ENCODE measurements around the gene NR6A1.
A peak's percentile ranks its signal among the peaks of the same experiment; 100 is the strongest.

The NR6A1 gene

DNA sequence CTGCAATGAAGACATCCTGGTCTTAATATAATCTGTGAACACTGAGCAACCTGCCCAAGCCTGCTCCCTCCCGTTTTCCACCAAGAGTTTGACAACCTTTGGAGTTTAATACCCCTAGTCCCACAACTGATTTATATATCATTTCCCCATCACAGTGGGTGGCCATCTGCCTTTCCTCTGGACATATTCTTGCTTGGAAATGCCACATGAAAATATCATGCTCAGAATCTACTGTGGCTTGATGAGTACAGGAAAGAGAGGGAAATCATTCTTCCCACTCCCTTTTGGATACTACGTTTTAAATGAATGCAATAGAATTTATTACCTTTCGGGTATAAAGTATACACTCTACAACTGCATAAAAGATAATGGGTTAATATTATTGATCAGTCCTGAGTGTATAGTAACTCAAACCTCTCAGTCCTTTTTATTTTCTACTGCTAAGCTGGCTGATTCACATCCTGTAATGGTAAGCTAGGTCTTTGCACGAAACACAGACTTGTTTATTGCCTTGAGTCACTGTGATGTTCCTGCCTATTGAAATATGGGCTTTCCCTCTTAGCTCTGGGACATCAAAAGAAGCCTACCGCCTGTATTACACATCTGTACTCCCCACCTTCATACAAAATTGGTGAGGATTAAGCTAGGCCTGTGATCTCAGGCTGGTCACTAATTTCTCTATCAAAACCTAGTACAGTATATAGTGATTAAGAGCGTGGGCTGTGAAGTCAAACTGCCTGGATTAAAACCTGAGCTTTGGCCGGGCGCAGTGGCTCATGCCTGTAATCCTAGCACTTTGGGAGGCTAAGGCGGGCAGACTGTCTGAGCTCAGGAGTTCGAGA is 196.4 kb downstream of the NR6A1 start:
- DNase-seq (ENCODE audit: low spot score): peak; percentile 79

DNA sequence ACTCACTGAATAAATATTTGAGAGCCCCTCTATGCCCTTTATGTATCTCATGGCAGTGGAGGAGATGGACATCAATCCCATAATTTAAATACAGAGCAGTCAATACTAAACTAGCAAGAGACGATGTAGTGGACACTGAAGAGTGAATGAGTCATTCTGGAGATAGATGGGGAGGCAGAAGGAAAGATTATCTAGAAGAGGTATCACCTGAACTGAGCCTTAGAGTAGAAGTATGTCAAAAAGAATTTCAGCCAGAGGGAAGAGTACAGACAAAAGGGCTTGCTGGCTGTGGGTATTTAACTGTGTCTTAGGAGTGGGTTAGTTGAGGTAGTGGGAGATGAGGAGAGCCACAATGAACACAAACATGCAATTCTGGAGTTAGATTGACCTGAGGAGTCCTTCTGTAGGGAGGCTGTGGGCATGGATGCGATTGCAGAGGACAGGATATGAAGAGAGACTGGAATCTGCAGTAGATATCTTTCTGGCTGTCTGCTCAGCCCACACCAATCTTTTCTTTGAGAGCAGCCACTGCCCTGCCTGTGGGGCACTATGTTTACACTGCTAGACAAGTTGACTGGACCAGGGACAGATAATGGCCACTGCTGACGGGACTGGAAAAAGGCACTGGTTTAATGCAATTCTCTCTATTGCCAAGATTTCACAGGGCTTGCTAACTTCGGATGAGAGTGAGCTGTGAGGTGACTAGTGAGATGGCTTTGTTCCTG is 200.0 kb downstream of the NR6A1 start:
- no peak for DNase-seq (ENCODE audit: low spot score)

DNA sequence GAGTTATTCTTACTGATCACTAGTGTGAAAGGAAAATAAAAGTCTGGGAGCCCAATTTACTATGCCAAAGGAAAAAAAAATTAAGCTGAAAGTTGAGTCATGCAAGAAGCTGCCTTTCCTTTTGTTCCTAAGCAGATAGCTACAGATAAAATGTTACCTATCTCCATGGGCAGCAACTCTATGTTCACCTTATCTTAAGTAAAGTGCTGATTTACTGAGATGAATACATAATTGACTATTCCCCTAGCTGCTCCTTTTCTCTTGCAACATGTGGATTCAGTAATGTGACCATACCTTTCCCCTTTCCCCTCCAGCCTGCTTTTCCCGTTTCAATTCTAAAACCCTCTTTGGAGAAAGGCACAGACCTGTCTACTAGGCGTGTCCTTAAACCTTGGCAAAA is 201.2 kb downstream of the NR6A1 start:
- no peak for DNase-seq (ENCODE audit: low spot score)

DNA sequence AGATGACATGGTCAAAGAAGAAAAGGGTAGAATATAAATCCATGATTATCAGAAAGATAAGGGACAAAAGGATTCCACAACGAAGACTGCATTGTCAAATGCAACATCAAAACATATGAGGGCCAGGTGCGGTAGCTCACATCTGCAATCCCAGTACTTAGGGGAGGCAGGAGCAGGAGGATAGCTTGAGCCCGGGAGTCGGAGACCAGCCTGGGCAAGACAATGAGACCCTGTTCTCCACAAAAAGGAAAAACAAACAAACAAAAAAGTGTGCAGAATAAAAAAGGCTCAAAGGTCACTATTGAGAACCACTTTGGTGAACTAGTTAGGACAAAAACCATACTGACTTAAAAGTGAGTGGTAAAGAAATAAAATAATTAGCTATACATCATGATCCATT is 203.7 kb downstream of the NR6A1 start:
- DNase-seq (ENCODE audit: low spot score): no peak

DNA sequence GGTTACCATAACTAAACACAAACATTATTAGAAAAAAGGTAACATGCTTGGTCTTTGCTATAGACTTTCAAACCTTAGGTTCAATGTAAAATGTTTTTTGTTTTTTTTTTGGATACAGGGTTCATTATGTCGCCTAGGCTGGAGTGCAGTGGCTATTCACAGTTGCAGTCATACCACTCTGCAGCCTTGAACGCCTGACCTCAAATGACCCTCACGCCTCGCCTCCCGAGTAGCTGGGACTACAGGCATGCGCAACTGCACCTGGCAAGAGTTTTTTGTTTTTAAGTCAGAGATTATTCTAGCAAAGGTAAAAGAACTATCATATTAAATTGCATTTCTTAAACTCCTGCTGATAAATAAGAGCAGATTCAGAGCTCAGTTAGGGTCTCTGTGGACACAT is 208.8 kb downstream of the NR6A1 start:
- no peak for DNase-seq (ENCODE audit: low spot score)

DNA sequence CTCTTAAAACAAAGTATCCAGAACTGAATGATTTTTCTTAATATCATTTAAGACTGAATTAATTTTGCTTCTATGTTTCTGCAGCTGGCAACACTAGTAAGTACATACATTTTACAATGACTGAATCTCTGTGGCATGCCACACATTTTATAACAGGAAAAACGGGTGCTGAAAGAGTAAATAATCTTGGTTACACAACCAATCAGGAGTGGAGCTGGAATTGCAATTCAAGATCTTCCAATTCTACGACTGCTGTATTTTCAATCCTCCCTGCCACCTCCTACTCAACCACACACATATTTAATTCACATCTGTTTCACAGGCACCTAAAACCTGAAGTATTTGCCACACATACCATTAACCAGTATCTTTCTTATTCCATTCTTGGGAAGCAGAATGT is 211.2 kb downstream of the NR6A1 start:
- DNase-seq (ENCODE audit: low spot score): no peak

DNA sequence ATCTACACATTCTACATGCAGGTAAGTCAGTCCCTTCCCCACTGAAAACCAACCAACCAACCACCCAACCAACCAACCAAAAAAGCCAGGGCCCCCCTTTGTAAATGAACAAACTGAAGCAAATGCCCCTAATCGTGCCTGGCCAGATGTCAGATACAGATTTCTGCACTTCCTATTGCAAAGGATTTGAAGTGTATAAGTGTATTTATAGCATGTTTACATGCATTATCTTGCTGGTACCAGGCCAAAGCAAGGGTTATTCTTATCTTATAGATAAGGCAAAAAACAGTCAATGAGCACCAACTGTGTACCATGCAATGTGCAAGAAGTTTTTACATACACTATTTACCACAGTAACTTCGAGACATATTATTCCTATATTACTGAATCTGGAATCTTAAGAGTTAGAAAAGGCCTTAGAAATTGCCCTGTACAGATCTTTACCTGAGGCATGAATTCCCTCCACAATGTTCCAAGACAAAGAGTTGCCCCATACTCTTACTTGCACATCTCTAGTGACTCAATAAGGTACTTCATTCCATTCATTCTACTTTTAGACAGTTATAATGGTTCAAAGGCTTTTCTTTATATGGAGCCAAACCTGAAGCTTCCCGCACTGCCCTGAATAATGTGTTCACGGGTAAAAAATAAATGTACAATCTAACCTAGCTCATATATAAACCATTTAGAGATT is 212.2 kb downstream of the NR6A1 start:
- no peak for DNase-seq (ENCODE audit: low spot score)

DNA sequence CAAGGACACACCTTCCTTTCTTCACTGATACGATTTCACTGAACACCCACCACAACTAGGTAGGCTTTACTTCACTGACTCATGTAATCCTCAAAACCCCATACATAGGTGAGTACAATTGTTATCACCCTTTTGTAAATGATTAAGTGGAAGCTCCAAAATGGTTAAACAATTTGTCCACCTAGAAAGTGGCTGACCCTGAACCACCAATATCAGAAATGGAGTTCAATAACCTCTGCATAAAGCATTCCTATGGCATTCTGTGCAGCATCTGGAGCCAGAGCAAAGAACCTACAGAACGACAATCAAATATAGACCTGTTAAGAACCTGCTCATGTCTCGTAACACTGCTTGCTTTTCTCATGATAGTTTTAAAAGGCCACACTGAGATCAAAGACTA is 213.2 kb downstream of the NR6A1 start:
- DNase-seq (ENCODE audit: low spot score): no peak

DNA sequence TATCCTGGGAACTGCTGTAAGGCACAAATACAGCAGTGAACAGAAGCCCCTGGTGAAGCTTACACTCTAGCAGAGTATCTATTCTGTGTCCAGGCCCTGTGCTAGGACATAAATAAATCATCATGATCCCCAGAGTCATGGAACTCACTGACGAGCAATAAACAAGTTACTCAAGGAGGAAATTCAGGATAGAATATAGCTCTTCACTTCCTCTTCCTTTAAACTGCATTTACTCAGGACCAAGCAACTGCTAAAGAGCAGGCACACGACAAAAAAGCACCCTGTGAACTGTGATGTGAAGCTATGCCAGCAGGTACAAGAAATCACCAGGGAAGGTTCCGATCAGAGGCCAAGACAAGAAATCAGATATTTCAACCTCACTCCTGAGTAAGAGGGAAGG is 216.1 kb downstream of the NR6A1 start:
- no peak for DNase-seq (ENCODE audit: low spot score)

DNA sequence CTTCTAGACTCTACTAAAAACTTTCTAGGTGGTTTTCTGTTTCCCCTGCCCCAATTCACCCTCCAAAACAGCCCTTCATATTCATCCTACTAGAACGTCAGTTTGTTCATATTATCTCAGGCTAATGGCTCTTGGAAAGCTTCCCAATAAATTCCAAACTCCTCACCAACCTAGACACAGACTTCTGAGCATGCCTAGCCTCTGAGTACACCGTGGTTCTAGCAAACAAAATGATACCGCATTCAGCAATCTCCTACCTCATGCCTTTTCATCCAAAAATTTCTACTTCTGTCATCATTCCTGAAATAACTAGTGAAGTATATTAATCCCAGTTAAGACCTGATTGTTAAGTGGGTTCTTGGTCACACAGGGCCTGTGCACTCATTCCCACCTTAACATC is 217.4 kb downstream of the NR6A1 start:
- peak; percentile 75 for DNase-seq (ENCODE audit: low spot score)

DNA sequence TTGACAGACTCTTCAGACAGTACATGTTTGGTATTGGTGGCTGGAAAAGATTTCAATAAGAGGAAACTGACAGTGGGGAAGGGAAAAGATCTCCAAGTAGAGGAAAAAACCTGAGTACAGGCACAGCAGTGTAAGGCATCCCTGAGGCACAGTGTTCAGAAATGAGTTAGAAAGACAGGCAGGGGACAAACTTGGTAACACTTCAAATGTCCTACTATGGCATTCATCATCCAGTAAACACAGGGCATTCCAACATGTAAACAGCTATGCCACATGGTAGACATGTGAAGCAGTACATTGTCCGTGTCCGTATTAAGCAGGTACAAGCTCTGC is 218.9 kb downstream of the NR6A1 start:
- DNase-seq (ENCODE audit: low spot score): no peak

DNA sequence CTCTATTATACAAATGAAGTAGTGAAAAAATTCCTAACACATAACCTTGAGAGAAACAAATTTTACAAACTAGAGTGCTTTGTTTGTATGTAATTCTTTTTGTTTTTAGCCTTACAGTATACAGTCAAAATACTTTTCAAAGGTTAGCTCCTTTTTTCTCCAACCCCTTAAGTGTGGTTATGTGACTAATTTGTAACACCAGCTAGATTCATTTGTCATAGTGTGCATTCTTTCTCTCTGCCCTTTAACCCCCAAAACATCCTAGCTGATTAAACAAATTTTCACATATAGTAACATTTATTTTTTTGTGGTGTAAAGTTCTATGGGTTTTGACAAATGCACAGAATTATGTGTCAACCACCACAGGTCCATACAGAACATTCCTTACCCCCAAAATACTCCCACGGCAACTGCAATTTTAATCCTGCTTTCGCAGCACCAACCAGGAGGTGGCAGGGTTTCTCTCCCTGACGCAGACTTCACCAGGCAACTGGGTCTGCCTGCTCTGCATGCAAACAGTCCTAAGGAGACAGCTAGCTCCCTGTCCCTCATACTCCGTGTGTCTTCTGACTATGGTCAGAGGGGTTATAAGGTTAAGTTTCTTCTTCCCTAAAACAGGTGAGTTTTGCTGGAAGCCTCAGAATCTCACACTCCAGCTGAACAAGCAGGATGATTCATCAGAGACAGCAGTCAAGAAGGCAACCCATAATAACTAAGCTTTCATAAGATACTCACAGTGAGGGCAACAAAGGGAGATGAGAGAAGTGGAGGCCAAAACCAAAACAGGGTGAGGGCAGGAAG is 219.4 kb downstream of the NR6A1 start:
- peak; percentile 86 for DNase-seq (ENCODE audit: low spot score)

DNA sequence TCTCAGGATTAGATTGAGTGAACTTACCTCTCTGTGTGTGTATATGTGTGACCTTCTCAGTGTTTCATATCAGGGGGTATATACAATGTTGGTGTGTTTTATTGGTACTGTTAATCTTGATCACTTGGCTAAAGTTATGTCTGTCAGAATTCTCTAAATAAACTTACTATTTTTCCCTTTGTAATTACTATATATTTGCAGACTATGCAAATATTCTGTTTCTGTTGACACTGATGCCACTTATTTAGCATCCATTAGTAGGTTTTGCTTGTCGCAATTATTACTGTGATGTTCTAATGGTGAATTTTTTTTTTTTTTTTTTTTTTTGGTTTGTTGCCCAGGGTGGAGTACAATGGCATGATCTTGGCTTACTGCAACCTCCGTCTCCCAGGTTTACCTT is 221.0 kb downstream of the NR6A1 start:
- DNase-seq (ENCODE audit: low spot score): no peak

DNA sequence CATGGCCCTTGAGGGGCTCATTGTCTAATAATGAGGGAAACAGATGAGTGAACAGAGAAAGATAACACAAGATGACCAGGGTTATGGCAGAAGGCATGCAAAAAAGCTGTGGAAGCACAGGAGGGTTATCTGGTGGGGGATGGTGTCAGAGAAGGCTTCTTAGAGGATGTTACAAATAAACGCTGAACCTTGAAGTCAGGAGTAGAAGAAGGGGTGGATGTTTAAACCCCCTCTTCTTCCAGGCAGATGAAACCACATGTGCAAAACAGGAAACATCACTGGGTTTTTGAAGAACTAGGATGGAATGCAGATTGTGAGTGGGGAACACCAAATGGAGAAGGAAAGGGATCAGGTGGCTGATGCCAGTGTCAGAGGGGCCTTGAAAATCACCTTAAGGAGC is 222.1 kb downstream of the NR6A1 start:
- DNase-seq (ENCODE audit: low spot score): no peak

DNA sequence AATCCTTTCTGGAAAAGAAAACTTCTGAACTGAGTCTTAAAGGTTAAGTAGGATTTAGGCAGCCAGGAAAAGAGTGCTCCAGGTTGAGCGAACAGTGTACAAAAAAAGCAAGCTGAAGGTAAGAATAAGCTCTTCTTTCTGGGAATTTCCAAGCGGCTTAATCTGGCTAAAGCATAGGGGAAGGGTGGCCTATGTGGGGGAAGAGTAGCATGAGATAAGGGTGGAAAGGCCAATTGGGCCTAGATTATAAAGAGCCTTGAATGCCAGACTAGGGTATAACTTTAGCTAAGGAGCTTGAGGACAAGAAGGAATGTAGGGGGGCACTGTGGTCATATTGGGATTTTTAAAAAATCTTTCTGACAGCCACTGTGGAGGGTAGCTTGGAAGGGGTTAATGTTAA is 226.6 kb downstream of the NR6A1 start:
- no peak for DNase-seq (ENCODE audit: low spot score)

DNA sequence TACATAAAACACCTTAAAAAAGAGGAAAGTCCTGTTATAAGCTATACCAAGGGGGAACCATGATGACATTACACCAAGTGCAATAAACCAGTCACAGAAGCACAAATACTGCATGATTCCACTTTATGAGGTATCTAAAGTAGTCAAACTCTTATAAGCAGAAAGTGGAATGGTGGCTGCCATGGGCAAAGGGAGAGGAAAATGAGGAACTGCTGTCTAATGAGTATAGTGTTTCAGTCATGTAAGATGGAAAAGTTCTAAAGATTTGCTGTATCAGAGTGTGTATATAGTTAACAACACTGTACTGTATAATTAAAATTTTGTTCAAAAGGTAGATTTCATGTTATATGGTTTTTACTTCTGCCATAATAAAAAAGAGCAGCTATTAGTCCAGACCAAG is 229.3 kb downstream of the NR6A1 start:
- no peak for DNase-seq (ENCODE audit: low spot score)

DNA sequence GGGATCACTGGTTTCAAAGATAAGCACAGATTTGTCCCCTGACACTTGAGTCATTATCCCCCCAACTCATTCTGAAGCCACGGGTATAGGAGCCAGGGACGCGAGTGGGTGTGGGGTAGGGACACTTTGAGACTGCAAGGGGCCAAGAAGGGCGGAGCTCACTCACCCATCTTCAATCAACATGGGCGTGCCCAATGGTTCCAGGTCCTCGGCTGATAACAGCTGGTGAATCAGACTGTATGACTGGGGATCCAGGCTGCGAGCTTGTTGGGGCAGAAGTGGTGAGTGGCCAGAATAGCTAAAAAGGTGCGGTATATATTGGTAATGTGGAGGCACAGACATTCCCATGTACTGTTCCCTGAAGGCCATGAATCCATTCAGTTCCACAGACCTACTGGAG is 233.2 kb downstream of the NR6A1 start:
- no peak for DNase-seq (ENCODE audit: low spot score)

DNA sequence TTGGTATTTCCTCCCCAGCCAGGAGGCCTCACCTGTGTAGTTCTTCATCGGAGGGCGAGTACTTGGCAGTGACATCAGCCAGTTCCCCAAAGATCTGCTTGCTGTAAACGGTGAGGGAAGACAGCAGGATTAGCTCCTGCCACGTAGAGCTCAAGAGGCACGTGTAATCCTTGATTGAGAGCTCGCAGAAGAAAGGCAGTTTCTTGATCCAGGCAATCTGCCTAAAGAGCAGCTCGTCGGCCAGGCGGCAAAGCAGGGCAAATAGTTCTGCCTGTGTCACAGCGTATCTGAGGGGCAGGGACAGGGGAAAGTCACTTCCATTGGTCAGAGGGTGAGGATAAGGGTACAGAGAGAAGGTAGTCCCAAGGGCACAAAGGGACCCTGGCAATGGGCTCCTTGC is 235.3 kb downstream of the NR6A1 start:
- DNase-seq (ENCODE audit: low spot score): no peak

DNA sequence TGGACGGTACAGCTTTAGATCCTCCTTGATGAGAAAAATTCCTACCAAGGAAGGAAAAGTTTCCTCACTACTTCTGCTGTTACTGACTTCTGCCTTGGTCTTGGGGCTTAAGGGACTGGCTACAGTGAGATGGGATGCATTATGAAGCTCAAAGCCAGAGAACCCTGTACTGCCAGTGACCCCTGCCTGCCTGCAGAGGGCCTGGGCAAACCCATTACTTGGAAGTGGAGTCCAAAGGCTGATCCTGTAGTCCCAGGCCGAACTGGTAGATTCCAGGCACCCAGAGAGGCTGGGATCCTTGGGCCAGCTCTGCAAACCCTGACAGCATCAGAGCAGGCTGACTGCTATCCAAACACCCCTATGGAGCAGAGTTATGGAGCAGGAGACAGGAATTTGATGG is 238.2 kb downstream of the NR6A1 start:
- no peak for DNase-seq (ENCODE audit: low spot score)

DNA sequence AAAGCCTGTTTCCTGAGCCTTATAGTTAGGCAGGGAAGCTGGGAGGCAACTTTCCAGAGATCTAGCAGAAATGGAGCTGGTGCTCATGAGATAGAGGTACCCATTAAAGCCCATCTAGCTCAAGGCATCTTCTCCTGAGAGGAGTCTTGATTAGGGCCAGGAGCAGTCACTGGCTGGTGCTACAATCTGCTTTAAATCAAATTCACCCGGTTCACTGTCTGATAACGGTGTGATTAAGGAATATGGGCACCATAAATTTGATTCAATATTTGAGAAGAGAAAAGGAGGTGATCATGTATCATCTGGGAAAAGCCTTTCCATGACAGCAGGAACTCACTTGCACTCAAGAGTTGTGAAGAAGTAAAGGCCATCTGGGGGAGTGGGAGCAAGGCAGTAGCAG is 240.0 kb downstream of the NR6A1 start:
- no peak for DNase-seq (ENCODE audit: low spot score)

DNA sequence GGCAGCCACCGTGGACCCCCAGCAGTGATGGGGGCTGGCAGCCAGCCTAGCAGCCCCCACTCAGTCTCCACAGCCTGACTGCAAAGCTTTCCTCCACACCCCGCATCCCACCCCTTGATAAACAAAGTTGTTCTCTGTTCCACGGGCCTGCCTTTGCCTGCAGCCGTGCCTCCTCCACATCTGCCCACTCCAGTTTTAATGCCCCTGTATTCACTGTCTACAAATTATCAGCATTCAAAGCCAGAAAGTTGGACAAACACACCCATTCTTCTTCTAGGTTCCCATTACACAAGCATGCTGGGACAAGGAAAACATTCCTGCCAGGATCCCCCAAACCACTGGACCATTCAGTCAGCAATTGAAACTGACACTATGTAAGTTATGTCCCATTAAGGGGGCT is 240.9 kb downstream of the NR6A1 start:
- DNase-seq (ENCODE audit: low spot score): no peak

DNA sequence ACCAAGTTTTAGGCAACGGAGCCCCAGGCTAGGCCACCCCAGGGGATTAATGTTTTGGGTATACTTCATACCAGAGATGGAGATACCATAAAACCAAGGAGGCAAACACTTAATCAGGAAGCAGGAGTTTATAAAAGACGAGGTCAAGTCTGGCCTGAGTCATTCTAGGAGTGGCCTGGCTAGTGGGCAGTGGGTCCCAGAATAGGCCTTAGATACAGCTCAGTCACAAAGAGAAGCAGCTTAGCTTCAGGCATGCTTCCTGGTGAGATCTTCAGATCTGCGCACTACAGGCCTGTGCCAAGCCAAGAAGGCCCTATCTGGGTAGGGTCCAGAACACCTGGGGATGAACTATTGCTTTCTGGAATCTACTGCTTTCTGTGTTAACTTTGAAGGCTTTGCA is 243.3 kb downstream of the NR6A1 start:
- no peak for DNase-seq (ENCODE audit: low spot score)
